ENCODE data around the gene TYW1.
"Not testable (repeated sequence)": the region's sequence is repeated elsewhere in the genome, so short reads cannot be mapped to it uniquely, and the experiment has no call there.

The TYW1 gene

DNA sequence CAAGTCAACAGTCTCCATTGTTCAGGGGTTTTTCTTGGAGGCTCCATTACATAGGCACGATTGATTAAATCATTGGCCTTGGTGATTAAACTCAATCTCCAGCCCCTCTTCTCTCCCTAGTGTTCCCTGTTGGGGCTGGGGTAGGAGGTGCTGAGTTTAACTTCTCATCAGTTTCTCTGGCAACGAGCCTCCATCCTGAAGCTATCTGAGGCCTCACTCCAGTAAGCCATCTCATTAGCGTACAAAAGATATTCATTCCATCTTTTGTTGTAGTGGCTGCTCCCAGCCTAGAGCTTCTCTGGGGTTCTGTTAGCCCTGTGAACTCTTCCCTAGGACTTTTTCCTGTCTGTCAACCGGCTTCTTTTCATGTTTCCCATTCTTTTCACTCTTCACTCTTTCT lies 11.6 kb downstream of the TYW1 start:
- POLR2A ChIA-PET = no interaction called here
- H3K36me3 ChIP-seq (ENCODE audit: control insufficient read depth in 2 of 2, insufficient read depth in 1 of 2, low read length in 2 of 2) = peaks cover 15 to 26% of the 10 kb centered on the region in 2 experiments; a peak in 2 of 3 replicates
- no peaks in the 10 kb centered on the region for H3K9me3 ChIP-seq (ENCODE audit: control insufficient read depth, insufficient read depth, low read depth, low read length)

DNA sequence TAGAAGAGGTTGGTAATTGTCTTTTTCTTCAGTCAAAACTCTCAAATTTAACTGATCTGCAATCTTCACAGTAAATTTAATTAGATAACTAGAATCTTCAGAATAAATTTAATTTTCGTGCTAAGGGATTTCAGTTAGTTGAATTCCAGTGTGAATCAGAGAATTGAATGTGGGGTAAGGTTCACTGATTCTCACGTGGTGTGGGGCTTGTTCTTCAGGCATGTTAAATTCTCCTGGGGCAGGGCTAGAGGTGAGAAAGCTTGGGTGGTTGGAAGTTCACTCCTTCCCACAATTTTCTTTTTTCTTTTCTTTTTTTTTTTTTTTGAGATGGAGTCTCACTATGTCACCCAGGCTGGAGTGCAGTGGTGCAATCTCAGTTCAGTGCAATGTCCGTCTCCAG lies 13.0 kb downstream of the TYW1 start:
- H3K4me3 ChIP-seq (ENCODE audit: low read depth, low read length); H3K4me1 ChIP-seq (ENCODE audit: control insufficient read depth, insufficient read depth, low read length); H3K27ac ChIP-seq (ENCODE audit: extremely low read depth, low read depth, low read length); H3K9me3 ChIP-seq (ENCODE audit: control insufficient read depth, insufficient read depth, low read depth, low read length); CTCF ChIA-PET; POLR2A ChIA-PET: not testable (repeated sequence)
- H3K36me3 ChIP-seq (ENCODE audit: control insufficient read depth in 2 of 2, insufficient read depth in 1 of 2, low read length in 2 of 2) = peaks cover 15 to 34% of the 10 kb centered on the region in 2 experiments; a peak in 2 of 3 replicates

More for the DNA sequence above, 11.6 kb downstream of the TYW1 start:
- TF ChIP-seq, protein P1, sequence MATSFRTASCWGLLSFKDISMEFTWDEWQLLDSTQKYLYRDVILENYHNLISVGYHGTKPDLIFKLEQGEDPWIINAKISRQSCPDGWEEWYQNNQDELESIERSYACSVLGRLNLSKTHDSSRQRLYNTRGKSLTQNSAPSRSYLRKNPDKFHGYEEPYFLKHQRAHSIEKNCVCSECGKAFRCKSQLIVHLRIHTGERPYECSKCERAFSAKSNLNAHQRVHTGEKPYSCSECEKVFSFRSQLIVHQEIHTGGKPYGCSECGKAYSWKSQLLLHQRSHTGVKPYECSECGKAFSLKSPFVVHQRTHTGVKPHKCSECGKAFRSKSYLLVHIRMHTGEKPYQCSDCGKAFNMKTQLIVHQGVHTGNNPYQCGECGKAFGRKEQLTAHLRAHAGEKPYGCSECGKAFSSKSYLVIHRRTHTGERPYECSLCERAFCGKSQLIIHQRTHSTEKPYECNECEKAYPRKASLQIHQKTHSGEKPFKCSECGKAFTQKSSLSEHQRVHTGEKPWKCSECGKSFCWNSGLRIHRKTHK (tag by site-specific recombination; IDR thresholded peaks at IDR 0.05) = no peak
- TF ChIP-seq KLF9 (tag by site-specific recombination; IDR thresholded peaks at IDR 0.05; ENCODE audit: low read depth) (no peak), ZNF433 (tag by site-specific recombination; IDR thresholded peaks at IDR 0.05; ENCODE audit: low read depth) (no peak), ZNF555 (tag by site-specific recombination; conservative IDR thresholded peaks at IDR 0.05) (no peak), ZNF416 (tag by site-specific recombination; IDR thresholded peaks at IDR 0.05) (no peak), ZNF670 (tag by site-specific recombination; IDR thresholded peaks at IDR 0.05; ENCODE audit: low read depth) (no peak), ZNF155 (tag by site-specific recombination; IDR thresholded peaks at IDR 0.05) (no peak), OSR2 (tag by site-specific recombination; IDR thresholded peaks at IDR 0.05) (no peak), ZNF16 (tag by site-specific recombination; IDR thresholded peaks at IDR 0.05; ENCODE audit: low read depth) (no peak), BCL11B (tag by site-specific recombination; IDR thresholded peaks at IDR 0.05; ENCODE audit: low read depth) (no peak), ZNF404 (tag by site-specific recombination; IDR thresholded peaks at IDR 0.05) (no peak), ZNF350 (tag by site-specific recombination; IDR thresholded peaks at IDR 0.05) (no peak), ZNF621 (tag by site-specific recombination; IDR thresholded peaks at IDR 0.05) (no peak), ZFP69B (tag by site-specific recombination; IDR thresholded peaks at IDR 0.05) (no peak)
- TF ChIP-seq, protein P2, sequence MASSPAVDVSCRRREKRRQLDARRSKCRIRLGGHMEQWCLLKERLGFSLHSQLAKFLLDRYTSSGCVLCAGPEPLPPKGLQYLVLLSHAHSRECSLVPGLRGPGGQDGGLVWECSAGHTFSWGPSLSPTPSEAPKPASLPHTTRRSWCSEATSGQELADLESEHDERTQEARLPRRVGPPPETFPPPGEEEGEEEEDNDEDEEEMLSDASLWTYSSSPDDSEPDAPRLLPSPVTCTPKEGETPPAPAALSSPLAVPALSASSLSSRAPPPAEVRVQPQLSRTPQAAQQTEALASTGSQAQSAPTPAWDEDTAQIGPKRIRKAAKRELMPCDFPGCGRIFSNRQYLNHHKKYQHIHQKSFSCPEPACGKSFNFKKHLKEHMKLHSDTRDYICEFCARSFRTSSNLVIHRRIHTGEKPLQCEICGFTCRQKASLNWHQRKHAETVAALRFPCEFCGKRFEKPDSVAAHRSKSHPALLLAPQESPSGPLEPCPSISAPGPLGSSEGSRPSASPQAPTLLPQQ (tag by site-specific recombination; IDR thresholded peaks at IDR 0.05) = no peak
- TF ChIP-seq, protein P3, sequence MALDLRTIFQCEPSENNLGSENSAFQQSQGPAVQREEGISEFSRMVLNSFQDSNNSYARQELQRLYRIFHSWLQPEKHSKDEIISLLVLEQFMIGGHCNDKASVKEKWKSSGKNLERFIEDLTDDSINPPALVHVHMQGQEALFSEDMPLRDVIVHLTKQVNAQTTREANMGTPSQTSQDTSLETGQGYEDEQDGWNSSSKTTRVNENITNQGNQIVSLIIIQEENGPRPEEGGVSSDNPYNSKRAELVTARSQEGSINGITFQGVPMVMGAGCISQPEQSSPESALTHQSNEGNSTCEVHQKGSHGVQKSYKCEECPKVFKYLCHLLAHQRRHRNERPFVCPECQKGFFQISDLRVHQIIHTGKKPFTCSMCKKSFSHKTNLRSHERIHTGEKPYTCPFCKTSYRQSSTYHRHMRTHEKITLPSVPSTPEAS (tag by site-specific recombination; IDR thresholded peaks at IDR 0.05) = no peak
- TF ChIP-seq, protein P4, sequence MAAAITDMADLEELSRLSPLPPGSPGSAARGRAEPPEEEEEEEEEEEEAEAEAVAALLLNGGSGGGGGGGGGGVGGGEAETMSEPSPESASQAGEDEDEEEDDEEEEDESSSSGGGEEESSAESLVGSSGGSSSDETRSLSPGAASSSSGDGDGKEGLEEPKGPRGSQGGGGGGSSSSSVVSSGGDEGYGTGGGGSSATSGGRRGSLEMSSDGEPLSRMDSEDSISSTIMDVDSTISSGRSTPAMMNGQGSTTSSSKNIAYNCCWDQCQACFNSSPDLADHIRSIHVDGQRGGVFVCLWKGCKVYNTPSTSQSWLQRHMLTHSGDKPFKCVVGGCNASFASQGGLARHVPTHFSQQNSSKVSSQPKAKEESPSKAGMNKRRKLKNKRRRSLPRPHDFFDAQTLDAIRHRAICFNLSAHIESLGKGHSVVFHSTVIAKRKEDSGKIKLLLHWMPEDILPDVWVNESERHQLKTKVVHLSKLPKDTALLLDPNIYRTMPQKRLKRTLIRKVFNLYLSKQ (tag by site-specific recombination; IDR thresholded peaks at IDR 0.05; ENCODE audit: borderline replicate concordance) = no peak
- TF ChIP-seq, protein P5, sequence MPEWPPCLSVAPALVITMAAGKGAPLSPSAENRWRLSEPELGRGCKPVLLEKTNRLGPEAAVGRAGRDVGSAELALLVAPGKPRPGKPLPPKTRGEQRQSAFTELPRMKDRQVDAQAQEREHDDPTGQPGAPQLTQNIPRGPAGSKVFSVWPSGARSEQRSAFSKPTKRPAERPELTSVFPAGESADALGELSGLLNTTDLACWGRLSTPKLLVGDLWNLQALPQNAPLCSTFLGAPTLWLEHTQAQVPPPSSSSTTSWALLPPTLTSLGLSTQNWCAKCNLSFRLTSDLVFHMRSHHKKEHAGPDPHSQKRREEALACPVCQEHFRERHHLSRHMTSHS (tag by site-specific recombination; IDR thresholded peaks at IDR 0.05) = no peak
- TF ChIP-seq, protein P6, sequence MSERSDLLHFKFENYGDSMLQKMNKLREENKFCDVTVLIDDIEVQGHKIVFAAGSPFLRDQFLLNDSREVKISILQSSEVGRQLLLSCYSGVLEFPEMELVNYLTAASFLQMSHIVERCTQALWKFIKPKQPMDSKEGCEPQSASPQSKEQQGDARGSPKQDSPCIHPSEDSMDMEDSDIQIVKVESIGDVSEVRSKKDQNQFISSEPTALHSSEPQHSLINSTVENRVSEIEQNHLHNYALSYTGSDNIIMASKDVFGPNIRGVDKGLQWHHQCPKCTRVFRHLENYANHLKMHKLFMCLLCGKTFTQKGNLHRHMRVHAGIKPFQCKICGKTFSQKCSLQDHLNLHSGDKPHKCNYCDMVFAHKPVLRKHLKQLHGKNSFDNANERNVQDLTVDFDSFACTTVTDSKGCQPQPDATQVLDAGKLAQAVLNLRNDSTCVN (tag by site-specific recombination; optimal IDR thresholded peaks at IDR 0.05) = no peak
- Histone ChIP-seq H3K4me3 (ENCODE audit: low read depth, low read length) (no peak overlapping the region), H3K27ac (ENCODE audit: extremely low read depth, low read depth, low read length) (no peak overlapping the region), H3K4me1 (ENCODE audit: control insufficient read depth, insufficient read depth, low read length) (no peaks in the 10 kb centered on the region)
- CTCF ChIA-PET = no interaction called here

DNA sequence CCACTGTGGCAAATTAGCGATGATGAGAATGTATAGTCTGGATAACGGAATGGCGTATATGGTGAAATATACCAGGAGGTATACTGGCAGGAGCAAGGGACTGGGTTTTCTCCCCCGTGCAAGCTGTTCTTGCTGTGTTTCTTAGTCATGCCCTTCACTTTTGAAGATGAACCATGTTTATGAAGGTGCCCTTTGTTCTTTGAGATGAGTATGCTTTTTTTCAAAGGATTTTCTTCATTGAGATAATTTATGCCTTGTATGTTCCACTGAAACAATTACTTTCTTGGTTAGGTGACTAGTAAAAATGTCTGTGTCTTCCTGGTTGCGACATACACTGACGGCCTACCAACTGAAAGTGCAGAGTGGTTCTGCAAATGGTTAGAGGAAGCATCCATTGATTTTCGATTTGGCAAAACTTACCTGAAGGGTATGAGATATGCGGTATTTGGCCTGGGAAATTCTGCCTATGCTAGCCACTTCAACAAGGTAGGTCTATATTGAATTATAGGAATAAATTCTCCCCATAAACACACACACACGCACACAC lies 17.5 kb downstream of the TYW1 start:
- H3K9me3 ChIP-seq (ENCODE audit: control insufficient read depth, insufficient read depth, low read depth, low read length); H3K4me3 ChIP-seq (ENCODE audit: low read depth, low read length); H3K27ac ChIP-seq (ENCODE audit: extremely low read depth, low read depth, low read length); CTCF ChIA-PET; H3K4me1 ChIP-seq (ENCODE audit: control insufficient read depth, insufficient read depth, low read length): not testable (repeated sequence)
- peaks cover 16 to 24% of the 10 kb centered on the region in 2 experiments; a peak in 2 of 3 replicates for H3K36me3 ChIP-seq (ENCODE audit: control insufficient read depth in 2 of 2, insufficient read depth in 1 of 2, low read length in 2 of 2)
- POLR2A ChIA-PET = interaction anchor here (0.6 kb wide), 1 partner anchor 116 kb away, joined by 3 read pairs; no protein-coding TSS in a partner anchor

DNA sequence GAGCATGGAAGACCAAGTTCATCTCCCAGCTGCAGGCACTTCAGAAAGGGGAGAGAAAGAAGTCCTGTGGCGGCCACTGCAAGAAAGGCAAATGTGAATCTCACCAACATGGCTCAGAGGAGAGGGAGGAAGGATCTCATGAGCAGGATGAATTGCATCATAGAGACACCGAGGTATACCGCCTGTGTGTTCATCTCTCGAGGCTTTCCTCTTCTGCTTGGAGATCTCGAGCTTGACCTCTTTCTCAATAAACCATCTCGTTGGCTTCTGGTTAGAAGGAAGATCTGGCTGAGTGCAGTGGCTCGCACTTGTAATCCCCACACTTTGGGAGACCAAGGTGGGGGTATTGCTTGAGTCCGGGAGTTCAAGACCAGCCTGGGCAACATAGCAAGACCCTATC lies 21.3 kb downstream of the TYW1 start:
- peaks cover 6 to 45% of the 10 kb centered on the region in 2 experiments; a peak in 2 of 3 replicates for H3K36me3 ChIP-seq (ENCODE audit: control insufficient read depth in 2 of 2, insufficient read depth in 1 of 2, low read length in 2 of 2)

More for the DNA sequence above, 21.3 kb downstream of the TYW1 start:
- H3K4me1 ChIP-seq (ENCODE audit: control insufficient read depth, insufficient read depth, low read length); H3K9me3 ChIP-seq (ENCODE audit: control insufficient read depth, insufficient read depth, low read depth, low read length); H3K27ac ChIP-seq (ENCODE audit: extremely low read depth, low read depth, low read length); H3K4me3 ChIP-seq (ENCODE audit: low read depth, low read length); POLR2A ChIA-PET; CTCF ChIA-PET: not testable (repeated sequence)

All from HEK293 (cell line).